Measurements from ENCODE around the gene GPNMB.
"Not testable (repeated sequence)": the region's sequence is repeated elsewhere in the genome, so short reads cannot be mapped to it uniquely, and the experiment has no call there.

Gene GPNMB

GRCh38 chr7:23246555-23246954, at the start of gene GPNMB:
Gene GPNMB, plus strand, starts transcription at chr7:23246775. Its CDS starts 83 bp downstream, at chr7:23246858.
- DNase-seq (ENCODE audit: low read depth), result peak; percentile 97
- peak within 1 kb of the TSS; percentile 75 for H3K4me3 ChIP-seq (ENCODE audit: control insufficient read depth, low read depth, low read length)
- TF ChIP-seq CTCF (conservative IDR thresholded peaks at IDR 0.05; ENCODE audit: control insufficient read depth, insufficient read depth, low read depth, low read length), result no peak

GRCh38 chr7:23197745-23198144, 48.8 kb upstream of the GPNMB start:
- not testable (repeated sequence) for H3K4me3 ChIP-seq (ENCODE audit: control insufficient read depth, low read depth, low read length); DNase-seq (ENCODE audit: low read depth)

- TF ChIP-seq CTCF (conservative IDR thresholded peaks at IDR 0.05; ENCODE audit: control insufficient read depth, insufficient read depth, low read depth, low read length), result no peak
- no peak overlapping the region for H3K4me3 ChIP-seq (ENCODE audit: control insufficient read depth, low read depth, low read length)
- no peak for DNase-seq (ENCODE audit: low read depth)
Observed at GRCh38 chr7:23200331-23200730, 46.2 kb upstream of the GPNMB start.

- no peak overlapping the region for H3K4me3 ChIP-seq (ENCODE audit: control insufficient read depth, low read depth, low read length)
- TF ChIP-seq CTCF (conservative IDR thresholded peaks at IDR 0.05; ENCODE audit: control insufficient read depth, insufficient read depth, low read depth, low read length), result no peak
- DNase-seq (ENCODE audit: low read depth), result no peak
Observed at GRCh38 chr7:23204241-23204640, 42.3 kb upstream of the GPNMB start.

GRCh38 chr7:23205577-23205908, 41.0 kb upstream of the GPNMB start:
- TF ChIP-seq CTCF (conservative IDR thresholded peaks at IDR 0.05; ENCODE audit: control insufficient read depth, insufficient read depth, low read depth, low read length), result no peak
- H3K4me3 ChIP-seq (ENCODE audit: control insufficient read depth, low read depth, low read length), result no peak overlapping the region
- no peak for DNase-seq (ENCODE audit: low read depth)

- DNase-seq (ENCODE audit: low read depth), result no peak
- H3K4me3 ChIP-seq (ENCODE audit: control insufficient read depth, low read depth, low read length), result no peak overlapping the region
- TF ChIP-seq CTCF (conservative IDR thresholded peaks at IDR 0.05; ENCODE audit: control insufficient read depth, insufficient read depth, low read depth, low read length), result no peak
Observed at GRCh38 chr7:23205909-23206767, 40.4 kb upstream of the GPNMB start.

GRCh38 chr7:23207021-23207420, 39.6 kb upstream of the GPNMB start:
- DNase-seq (ENCODE audit: low read depth), result no peak
- no peak for TF ChIP-seq CTCF (conservative IDR thresholded peaks at IDR 0.05; ENCODE audit: control insufficient read depth, insufficient read depth, low read depth, low read length)
- no peak overlapping the region for H3K4me3 ChIP-seq (ENCODE audit: control insufficient read depth, low read depth, low read length)
